HL-60 (cell line): ENCODE measurements around the gene RGMA.

Experiments
- DNase-seq, 2 experiments: peaks; one replicate each; pipeline ENCODE4 v3.0.0-alpha.2; 2010 to 2020; ENCODE audit warnings: low read depth in 1 of 2, low spot score in 1 of 2
- H3K27ac ChIP-seq: fragments of 250-450 bp; sonication (Bioruptor Pico); replicated peaks from 2 replicates; pipeline ENCODE4 v1.5.1; 2020; ENCODE audit warnings: mild to moderate bottlenecking, moderate library complexity
- H3K27me3 ChIP-seq: fragments of 250-450 bp; sonication (Bioruptor Pico); 2 replicates; pipeline ENCODE4 v1.5.1; 2021; ENCODE audit warnings: mild to moderate bottlenecking, moderate library complexity; ENCODE audit not compliant: insufficient read depth, poor library complexity, severe bottlenecking
- H3K4me3 ChIP-seq: replicated peaks from 2 replicates; pipeline ENCODE4 v1.5.1; 2011; ENCODE audit warnings: mild to moderate bottlenecking, control low read depth, low read length; ENCODE audit not compliant: insufficient read depth
- GABPA ChIP-seq: IDR thresholded peaks from 2 replicates; pipeline ENCODE4 v1.6.1; 2012; ENCODE audit warnings: low read depth
- POLR2AphosphoS5 ChIP-seq: IDR thresholded peaks from 2 replicates; pipeline ENCODE4 v1.6.1; 2012; ENCODE audit warnings: low read depth
- SPI1 ChIP-seq: IDR thresholded peaks from 2 replicates; pipeline ENCODE4 v1.6.1; 2012; ENCODE audit warnings: low read depth, mild to moderate bottlenecking, borderline replicate concordance
- TF ChIP-seq, protein P1 (sequence below): IDR thresholded peaks from 2 replicates; pipeline ENCODE4 v1.6.1; 2012; ENCODE audit warnings: low read depth; ENCODE audit not compliant: insufficient replicate concordance
- TF ChIP-seq, protein P2 (sequence below): IDR thresholded peaks from one replicate; pipeline ENCODE4 v1.5.1; 2011; ENCODE audit warnings: low read length, control low read depth, inconsistent platforms; ENCODE audit not compliant: insufficient read depth

Gene RGMA

DNA sequence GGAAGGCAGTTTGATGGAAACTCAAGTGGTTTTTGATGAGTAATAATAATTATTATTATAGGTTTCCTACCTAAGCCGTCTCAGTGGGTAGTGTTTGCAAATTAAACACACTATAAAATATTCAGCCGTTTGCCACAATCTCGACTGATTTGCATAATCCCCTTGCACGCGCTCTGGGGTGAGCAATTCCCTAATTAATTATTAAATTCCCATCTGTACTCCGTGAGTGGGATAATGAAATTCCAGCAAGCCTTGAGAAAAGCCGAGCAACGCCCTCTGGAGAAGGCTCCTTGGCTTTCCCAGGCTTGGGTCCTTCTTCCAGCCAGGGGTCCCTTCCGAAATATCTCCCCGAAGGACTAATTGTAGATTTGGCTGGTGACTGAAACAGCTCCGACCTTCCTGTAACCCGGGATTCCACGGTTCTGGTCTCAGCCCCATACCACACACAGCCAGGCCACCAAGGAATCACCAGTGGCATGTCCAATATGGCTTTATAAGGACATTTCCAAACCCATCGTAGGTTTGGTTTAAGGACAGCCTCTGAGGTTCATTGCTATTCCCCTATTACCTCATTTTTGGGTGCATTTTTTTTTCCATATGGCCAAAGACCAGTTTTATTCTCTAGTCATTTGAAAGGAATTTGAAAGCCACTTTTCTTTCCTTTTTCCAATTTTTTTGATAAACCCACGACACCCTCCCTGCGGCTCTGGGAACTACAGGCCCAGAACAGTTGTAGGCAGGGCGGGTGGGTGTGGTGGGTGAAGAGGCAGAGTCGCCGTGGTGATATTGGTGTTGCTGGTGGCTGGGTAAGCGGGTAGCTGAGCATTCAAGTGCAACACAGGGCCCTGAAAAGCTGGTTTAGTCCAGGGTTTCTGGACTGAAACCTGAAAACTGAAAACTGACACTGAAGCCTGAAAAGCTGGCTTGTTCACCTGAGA lies 33.2 kb upstream of the RGMA start:
- no peak overlapping the region for H3K4me3 ChIP-seq
- no peaks in the 10 kb centered on the region for H3K27me3 ChIP-seq
- TF ChIP-seq, protein P1, sequence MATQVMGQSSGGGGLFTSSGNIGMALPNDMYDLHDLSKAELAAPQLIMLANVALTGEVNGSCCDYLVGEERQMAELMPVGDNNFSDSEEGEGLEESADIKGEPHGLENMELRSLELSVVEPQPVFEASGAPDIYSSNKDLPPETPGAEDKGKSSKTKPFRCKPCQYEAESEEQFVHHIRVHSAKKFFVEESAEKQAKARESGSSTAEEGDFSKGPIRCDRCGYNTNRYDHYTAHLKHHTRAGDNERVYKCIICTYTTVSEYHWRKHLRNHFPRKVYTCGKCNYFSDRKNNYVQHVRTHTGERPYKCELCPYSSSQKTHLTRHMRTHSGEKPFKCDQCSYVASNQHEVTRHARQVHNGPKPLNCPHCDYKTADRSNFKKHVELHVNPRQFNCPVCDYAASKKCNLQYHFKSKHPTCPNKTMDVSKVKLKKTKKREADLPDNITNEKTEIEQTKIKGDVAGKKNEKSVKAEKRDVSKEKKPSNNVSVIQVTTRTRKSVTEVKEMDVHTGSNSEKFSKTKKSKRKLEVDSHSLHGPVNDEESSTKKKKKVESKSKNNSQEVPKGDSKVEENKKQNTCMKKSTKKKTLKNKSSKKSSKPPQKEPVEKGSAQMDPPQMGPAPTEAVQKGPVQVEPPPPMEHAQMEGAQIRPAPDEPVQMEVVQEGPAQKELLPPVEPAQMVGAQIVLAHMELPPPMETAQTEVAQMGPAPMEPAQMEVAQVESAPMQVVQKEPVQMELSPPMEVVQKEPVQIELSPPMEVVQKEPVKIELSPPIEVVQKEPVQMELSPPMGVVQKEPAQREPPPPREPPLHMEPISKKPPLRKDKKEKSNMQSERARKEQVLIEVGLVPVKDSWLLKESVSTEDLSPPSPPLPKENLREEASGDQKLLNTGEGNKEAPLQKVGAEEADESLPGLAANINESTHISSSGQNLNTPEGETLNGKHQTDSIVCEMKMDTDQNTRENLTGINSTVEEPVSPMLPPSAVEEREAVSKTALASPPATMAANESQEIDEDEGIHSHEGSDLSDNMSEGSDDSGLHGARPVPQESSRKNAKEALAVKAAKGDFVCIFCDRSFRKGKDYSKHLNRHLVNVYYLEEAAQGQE = no peak
- TF ChIP-seq SPI1 (no peak), POLR2AphosphoS5 (no peak), GABPA (no peak)
- TF ChIP-seq, protein P2, sequence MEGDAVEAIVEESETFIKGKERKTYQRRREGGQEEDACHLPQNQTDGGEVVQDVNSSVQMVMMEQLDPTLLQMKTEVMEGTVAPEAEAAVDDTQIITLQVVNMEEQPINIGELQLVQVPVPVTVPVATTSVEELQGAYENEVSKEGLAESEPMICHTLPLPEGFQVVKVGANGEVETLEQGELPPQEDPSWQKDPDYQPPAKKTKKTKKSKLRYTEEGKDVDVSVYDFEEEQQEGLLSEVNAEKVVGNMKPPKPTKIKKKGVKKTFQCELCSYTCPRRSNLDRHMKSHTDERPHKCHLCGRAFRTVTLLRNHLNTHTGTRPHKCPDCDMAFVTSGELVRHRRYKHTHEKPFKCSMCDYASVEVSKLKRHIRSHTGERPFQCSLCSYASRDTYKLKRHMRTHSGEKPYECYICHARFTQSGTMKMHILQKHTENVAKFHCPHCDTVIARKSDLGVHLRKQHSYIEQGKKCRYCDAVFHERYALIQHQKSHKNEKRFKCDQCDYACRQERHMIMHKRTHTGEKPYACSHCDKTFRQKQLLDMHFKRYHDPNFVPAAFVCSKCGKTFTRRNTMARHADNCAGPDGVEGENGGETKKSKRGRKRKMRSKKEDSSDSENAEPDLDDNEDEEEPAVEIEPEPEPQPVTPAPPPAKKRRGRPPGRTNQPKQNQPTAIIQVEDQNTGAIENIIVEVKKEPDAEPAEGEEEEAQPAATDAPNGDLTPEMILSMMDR = no peak
- no peak overlapping the region for H3K27ac ChIP-seq
- DNase-seq = no peak

DNA sequence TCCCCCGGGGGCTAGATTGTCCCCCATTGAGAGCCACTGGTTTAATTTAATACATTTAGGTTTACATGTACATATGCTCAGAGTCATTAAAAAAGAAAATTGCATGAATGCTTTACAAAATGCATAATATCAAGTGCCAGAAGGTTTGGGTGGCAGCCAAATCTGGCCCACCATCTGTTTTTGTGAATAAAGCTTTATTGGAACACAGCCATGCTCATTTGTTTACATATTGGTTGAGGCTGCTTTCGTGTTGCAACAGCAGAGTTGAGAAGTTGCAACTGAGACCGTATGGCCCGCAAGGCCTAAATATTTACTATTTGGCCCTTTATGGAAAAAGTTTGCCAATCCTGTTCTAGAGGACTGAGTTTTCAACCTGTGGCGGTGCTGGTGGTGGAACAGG lies 32.1 kb upstream of the RGMA start:
- TF ChIP-seq GABPA = no peak
- no peak for TF ChIP-seq POLR2AphosphoS5
- TF ChIP-seq, protein P1 = no peak
- TF ChIP-seq, protein P2 = no peak
- TF ChIP-seq SPI1 = no peak
- Histone ChIP-seq H3K27me3 (no peaks in the 10 kb centered on the region), H3K4me3 (no peak overlapping the region), H3K27ac (no peak overlapping the region)
- DNase-seq = no peak

DNA sequence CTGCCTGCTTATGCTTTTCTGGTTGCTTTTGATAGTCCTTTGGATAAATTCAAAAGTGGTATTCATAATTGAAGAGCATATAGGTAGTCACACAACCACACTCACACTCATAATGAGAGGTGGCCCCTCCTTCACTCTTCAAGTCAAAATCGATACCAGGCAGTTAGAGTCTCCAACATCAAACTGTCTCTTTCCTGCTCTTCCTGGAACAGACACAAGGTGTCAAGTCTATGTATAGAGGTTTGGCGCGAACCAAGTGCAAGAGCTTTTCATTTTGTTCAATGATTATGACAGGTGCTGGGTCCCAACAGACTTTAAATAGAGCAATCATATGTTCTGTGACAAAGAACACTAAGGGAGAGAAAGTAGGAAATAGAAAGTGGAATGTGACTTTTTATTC lies 29.9 kb upstream of the RGMA start:
- TF ChIP-seq SPI1 (no peak), GABPA (no peak), POLR2AphosphoS5 (no peak)
- TF ChIP-seq, protein P1 = no peak
- TF ChIP-seq, protein P2 = no peak
- Histone ChIP-seq H3K27me3 (peaks cover 2% of the 10 kb centered on the region), H3K4me3 (no peak overlapping the region), H3K27ac (no peak overlapping the region)
- no peak for DNase-seq
